HepG2 (cell line): ENCODE results near the gene LCK. TPM values are rescaled to one million over a fixed set of nuclear protein-coding genes. Genes with fewer than 3 reads are reported as not detected.

Experiments
- ATAC-seq: fragments of 200-7000 bp; cut with Tn5 transposase; 3 replicates; pipeline ENCODE4 v1.9.1; 2020; ENCODE audit warnings: mild to moderate bottlenecking, moderate library complexity
- BruUV-seq: library from RNA; stranded (reverse); fragments of 400-500 nt; replicated peaks from 2 replicates; lab custom pipeline; 2021; lab: Mats Ljungman, UMichigan
- CTCF ChIA-PET: fragments of 300-600 bp; formaldehyde crosslinking; extraction: SDS; loops from one replicate; lab custom pipeline; 2021; ENCODE audit warnings: low total read pairs, inconsistent platforms, low intra/inter-chr PET ratio; lab: Yijun Ruan, JAX
- POLR2A ChIA-PET: fragments of 350-600 bp; sonication (Branson Sonifier 250); formaldehyde crosslinking; loops from one replicate; lab custom pipeline; 2020; ENCODE audit warnings: antibody characterized with exemption, inconsistent platforms; lab: Yijun Ruan, JAX
- DNase-seq: peaks from one replicate; pipeline ENCODE4 v3.0.0-alpha.2; 2015; ENCODE audit warnings: low spot score
- FAIRE-seq: peaks from 3 replicates; lab custom pipeline; 2011; peaks lifted over from hg19 to GRCh38; lab: Jason Lieb, UNC
- H2AFZ ChIP-seq: one replicate; pipeline ENCODE4 v1.6.1; 2011; ENCODE audit warnings: low read length, inconsistent platforms
- H3K27ac ChIP-seq: fragments of 300-600 bp; 3 replicates; pipeline ENCODE4 v1.8.0; 2011; ENCODE audit warnings: mixed run types, mild to moderate bottlenecking, mixed read lengths, low read length, inconsistent platforms; ENCODE audit not compliant: insufficient read depth; ENCODE audit errors: extremely low read length
- H3K27me3 ChIP-seq, 2 experiments: fragments of 200-600 bp in 1 of 2; 2 replicates in 1 of 2; 3 replicates in 1 of 2; pipeline versions ENCODE4 v1.6.0 to v1.8.0; 2011; ENCODE audit warnings: low read length in 2 of 2, mild to moderate bottlenecking in 2 of 2, moderate library complexity in 2 of 2, inconsistent platforms in 1 of 2; ENCODE audit not compliant: insufficient read depth in 2 of 2, control insufficient read depth in 1 of 2
- H3K36me3 ChIP-seq, 2 experiments: fragments of 200-600 bp in 1 of 2; replicated peaks in 1 of 2; 2 replicates in 1 of 2; 3 replicates in 1 of 2; pipeline versions ENCODE4 v1.5.1 to v1.8.0; 2011; ENCODE audit warnings: low read length in 2 of 2, inconsistent platforms in 1 of 2; ENCODE audit not compliant: insufficient read depth in 2 of 2, control insufficient read depth in 1 of 2
- H3K4me1 ChIP-seq: 2 replicates; pipeline ENCODE4 v1.5.1; 2012; ENCODE audit warnings: low read length, inconsistent platforms; ENCODE audit not compliant: insufficient read depth
- H3K4me2 ChIP-seq: 2 replicates; pipeline ENCODE4 v1.6.0; 2011; ENCODE audit warnings: low read depth, low read length, inconsistent platforms
- H3K4me3 ChIP-seq, 3 experiments: fragments of 200-600 bp in 1 of 3; sonication (generic), shearing (Covaris generic) in 1 of 3; replicated peaks in 1 of 3; 2 replicates each; pipeline ENCODE4 v1.5.1; 2011 to 2016; ENCODE audit warnings: low read length in 3 of 3, inconsistent platforms in 2 of 3, low read depth in 2 of 3, mild to moderate bottlenecking in 2 of 3, control low read depth in 1 of 3, mixed read lengths in 1 of 3; ENCODE audit not compliant: insufficient read depth in 1 of 3
- H3K79me2 ChIP-seq: one replicate; pipeline ENCODE4 v1.6.1; 2011; ENCODE audit warnings: low read length, inconsistent platforms; ENCODE audit not compliant: insufficient read depth
- H3K9ac ChIP-seq: 2 replicates; pipeline ENCODE4 v1.6.0; 2011; ENCODE audit warnings: mild to moderate bottlenecking, low read depth, low read length, inconsistent platforms; ENCODE audit not compliant: insufficient read depth
- H3K9me3 ChIP-seq: 2 replicates; pipeline ENCODE4 v1.5.1; 2012; ENCODE audit warnings: mild to moderate bottlenecking, low read length
- H4K20me1 ChIP-seq: 2 replicates; pipeline ENCODE4 v1.6.0; 2011; ENCODE audit warnings: inconsistent platforms, mild to moderate bottlenecking, low read length, moderate library complexity; ENCODE audit not compliant: insufficient read depth
- ATAD3A ChIP-seq: sonication (generic); formaldehyde crosslinking; IDR thresholded peaks from 2 replicates; pipeline ENCODE4 v1.4.0; 2020; ENCODE audit warnings: missing genetic modification reagents
- ATF7-NPFF ChIP-seq: sonication (generic); formaldehyde crosslinking; IDR thresholded peaks from 2 replicates; pipeline ENCODE4 v1.8.1; 2023; ENCODE audit warnings: mild to moderate bottlenecking, low read depth, missing genetic modification reagents, moderate library complexity
- XRCC5 ChIP-seq: fragments of 200-400 bp; formaldehyde crosslinking; optimal IDR thresholded peaks from 2 replicates; pipeline ENCODE3; 2017; ENCODE audit warnings: mild to moderate bottlenecking, low read length
- ZFP36 ChIP-seq: fragments of 150-350 bp; IDR thresholded peaks from 2 replicates; pipeline ENCODE4 v1.6.1; 2018; ENCODE audit warnings: borderline replicate concordance, low read length, low read depth; ENCODE audit not compliant: partially characterized antibody
- ZMYM3 ChIP-seq: sonication (generic); formaldehyde crosslinking; IDR thresholded peaks from 2 replicates; pipeline ENCODE4 v1.5.1; 2020; ENCODE audit warnings: mild to moderate bottlenecking, missing genetic modification reagents
- ZNF33B ChIP-seq: sonication (generic); formaldehyde crosslinking; IDR thresholded peaks from 2 replicates; pipeline ENCODE4 v1.5.1; 2020; ENCODE audit warnings: mild to moderate bottlenecking, missing genetic modification reagents
- ZNF629 ChIP-seq: sonication (generic); formaldehyde crosslinking; conservative IDR thresholded peaks from 2 replicates; pipeline ENCODE4 v1.5.0; 2020; ENCODE audit warnings: missing genetic modification reagents
- ZNF790 ChIP-seq: sonication (generic); formaldehyde crosslinking; IDR thresholded peaks from 2 replicates; pipeline ENCODE4 v1.8.0; 2022; ENCODE audit warnings: missing genetic modification reagents, mild to moderate bottlenecking, borderline replicate concordance
- WGBS: methylation state at CpG from one replicate; pipeline ENCODE4 v1.1.6; 2017; ENCODE audit warnings: low lambda C conversion rate; 5-methylcytosine and 5-hydroxymethylcytosine counted together
- in situ Hi-C: cut with HindIII; loops from 2 replicates; pipeline ENCODE4 v1.10.0; 2017; ENCODE audit warnings: low pct_unique_long_range_greater_than_20kb; ENCODE audit not compliant: extremely low pct_ligation_motif_present
- intact Hi-C: fragments of 100-400 bp; cut with micrococcal nuclease; formaldehyde crosslinking; loops from one replicate; pipeline ENCODE4 v1.10.0; 2022; ENCODE audit not compliant: unreplicated experiment
- polyA plus RNA-seq, 8 experiments: library from polyadenylated mRNA; depleted of rRNA in 3 of 8; stranded (reverse) in 7 of 8; unstranded in 1 of 8; fragments of >200 nt; fragmentation: Illumina TruSeq in 4 of 8; extraction: Trizol in 4 of 8; gene quantifications; 2 replicates each; pipeline versions ENCODE4 v1.2.1 to v1.2.3, GENCODE V29; 2011 to 2016; ENCODE audit warnings: low read depth in 4 of 8, missing spikeins in 1 of 8, mixed read lengths in 1 of 8; ENCODE audit not compliant: insufficient read depth in 1 of 8
- total RNA-seq, 5 experiments: library from RNA; depleted of rRNA; stranded (reverse); fragments of >200 nt; fragmentation: Illumina TruSeq; extraction: Trizol; gene quantifications; 2 replicates each; pipeline ENCODE4 v1.2.3, GENCODE V29; 2016; ENCODE audit warnings: low read depth in 1 of 5
- TF ChIP-seq, protein P1 (sequence below): sonication (generic); formaldehyde crosslinking; IDR thresholded peaks from 2 replicates; pipeline ENCODE4 v1.9.0; 2021; ENCODE audit warnings: mild to moderate bottlenecking, missing genetic modification reagents

Gene LCK
- total and polyA plus RNA-seq, 2 of the 13 experiments (the other 11 are each of a cell fraction or from before 2014, with no cell fraction given): 0.93 to 1.8 TPM

DNA sequence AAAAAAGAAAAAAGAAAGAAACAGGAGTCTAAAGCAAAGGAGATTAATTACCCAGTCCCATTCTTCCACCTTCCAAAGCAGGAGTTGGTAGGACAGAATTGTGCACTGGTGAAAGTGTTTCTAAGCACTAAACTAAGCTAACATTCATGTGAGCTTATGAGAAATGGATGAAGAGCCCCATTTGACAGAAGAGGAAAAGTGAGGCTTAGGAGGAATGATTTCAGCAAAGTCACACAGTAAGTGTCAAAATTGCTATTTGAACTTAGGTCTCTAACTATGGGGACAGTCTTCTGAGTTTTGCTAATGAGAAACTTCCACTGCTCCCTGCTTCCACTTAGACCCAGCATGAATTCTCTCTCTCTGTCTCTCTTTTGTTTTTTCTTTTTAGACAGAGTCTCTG is 18.7 kb downstream of the LCK start:
- Histone ChIP-seq H3K4me3 (no peak overlapping the region), H3K27ac (no peak overlapping the region), H3K4me1 (peaks cover 45% of the 10 kb centered on the region), H2AFZ (no peak overlapping the region), H3K9me3 (no peaks in the 10 kb centered on the region), H3K36me3 (no peaks in the 10 kb centered on the region), H3K27me3 (peaks cover 0 to 5% of the 10 kb centered on the region in 2 experiments; a peak in 1 of 5 replicates), H4K20me1 (no peaks in the 10 kb centered on the region), H3K9ac (no peak overlapping the region), H3K4me2 (no peak overlapping the region), H3K79me2 (no peaks in the 10 kb centered on the region)
- ATAC-seq: no peak
- in situ Hi-C loops (no loop called here), intact Hi-C loops (no loop called here)
- CTCF ChIA-PET: no interaction called here
- DNase-seq: no peak
- no TSS peak for BruUV-seq
- FAIRE-seq: no peak
- POLR2A ChIA-PET: no interaction called here
- peak; percentile 77 for TF ChIP-seq ZNF629 (CRISPR knock-in tag)
- no peak for TF ChIP-seq ATF7-NPFF
- TF ChIP-seq ZMYM3 (CRISPR knock-in tag): 0 out of 2 replicates have a peak, but pooled peaks have one; percentile 17

DNA sequence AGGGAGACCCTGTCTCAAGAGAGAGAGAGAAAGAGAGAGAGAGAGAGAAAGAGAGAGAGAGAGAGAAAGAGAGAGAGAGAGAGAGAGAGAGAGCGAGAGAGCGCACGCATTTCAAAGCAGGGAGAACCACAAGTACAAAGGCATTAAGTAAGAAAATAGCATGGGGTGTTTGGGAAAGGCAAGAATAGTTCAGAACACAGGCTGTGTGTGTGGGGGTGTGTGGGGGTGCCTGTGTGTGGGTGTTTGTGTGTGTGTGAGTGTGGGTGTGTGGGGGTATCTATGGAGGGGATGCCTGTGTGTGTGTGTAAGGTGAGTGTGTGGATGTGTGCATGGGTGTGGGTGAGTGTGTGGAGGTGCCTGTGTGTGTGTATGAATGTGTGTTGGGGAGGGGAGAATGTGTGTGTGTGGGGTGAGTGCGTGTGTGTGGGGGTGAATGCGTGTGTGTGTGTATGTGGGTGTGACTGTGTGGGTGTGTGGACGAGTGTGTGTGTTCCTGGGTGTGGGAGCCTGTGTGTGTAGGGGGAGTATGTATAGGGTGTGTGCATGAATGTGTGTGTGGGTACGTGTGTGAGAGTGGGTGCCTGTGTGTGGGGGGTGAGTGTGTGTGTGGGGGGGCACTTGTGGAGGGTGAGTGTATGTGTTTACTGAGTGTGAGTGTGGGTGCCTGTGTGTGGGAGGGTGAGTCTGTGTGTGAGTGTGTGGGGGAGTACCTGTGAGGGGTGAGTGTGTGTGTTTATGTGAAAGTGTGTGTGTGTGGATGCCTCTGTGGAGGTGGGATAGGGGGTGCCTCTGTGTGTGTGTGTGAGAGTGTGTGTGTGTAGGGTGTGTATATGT is 21.7 kb downstream of the LCK start:
- no peak overlapping the region for H2AFZ ChIP-seq
- peaks cover 0 to 10% of the 10 kb centered on the region in 2 experiments; a peak in 1 of 5 replicates for H3K27me3 ChIP-seq
- H3K4me2 ChIP-seq: 0 out of 2 replicates have a peak overlapping the region, but pooled peaks have one; percentile 57
- no peak overlapping the region for H3K27ac ChIP-seq
- FAIRE-seq: no peak
- no peaks in the 10 kb centered on the region for H3K79me2 ChIP-seq
- H3K9ac ChIP-seq: no peak overlapping the region
- intact Hi-C loops (no loop called here), in situ Hi-C loops (no loop called here)
- no peaks in the 10 kb centered on the region for H4K20me1 ChIP-seq
- no peaks in the 10 kb centered on the region for H3K36me3 ChIP-seq
- WGBS: 38% methylated on average over 7 of the region's 7 CpGs
- CTCF ChIA-PET: no interaction called here
- no peaks in the 10 kb centered on the region for H3K9me3 ChIP-seq
- POLR2A ChIA-PET: no interaction called here
- TF ChIP-seq ZNF33B (CRISPR knock-in tag) (no peak), ZFP36 (no peak), ATAD3A (no peak), XRCC5 (no peak), ZNF790 (CRISPR knock-in tag) (no peak)
- TF ChIP-seq, protein P1, sequence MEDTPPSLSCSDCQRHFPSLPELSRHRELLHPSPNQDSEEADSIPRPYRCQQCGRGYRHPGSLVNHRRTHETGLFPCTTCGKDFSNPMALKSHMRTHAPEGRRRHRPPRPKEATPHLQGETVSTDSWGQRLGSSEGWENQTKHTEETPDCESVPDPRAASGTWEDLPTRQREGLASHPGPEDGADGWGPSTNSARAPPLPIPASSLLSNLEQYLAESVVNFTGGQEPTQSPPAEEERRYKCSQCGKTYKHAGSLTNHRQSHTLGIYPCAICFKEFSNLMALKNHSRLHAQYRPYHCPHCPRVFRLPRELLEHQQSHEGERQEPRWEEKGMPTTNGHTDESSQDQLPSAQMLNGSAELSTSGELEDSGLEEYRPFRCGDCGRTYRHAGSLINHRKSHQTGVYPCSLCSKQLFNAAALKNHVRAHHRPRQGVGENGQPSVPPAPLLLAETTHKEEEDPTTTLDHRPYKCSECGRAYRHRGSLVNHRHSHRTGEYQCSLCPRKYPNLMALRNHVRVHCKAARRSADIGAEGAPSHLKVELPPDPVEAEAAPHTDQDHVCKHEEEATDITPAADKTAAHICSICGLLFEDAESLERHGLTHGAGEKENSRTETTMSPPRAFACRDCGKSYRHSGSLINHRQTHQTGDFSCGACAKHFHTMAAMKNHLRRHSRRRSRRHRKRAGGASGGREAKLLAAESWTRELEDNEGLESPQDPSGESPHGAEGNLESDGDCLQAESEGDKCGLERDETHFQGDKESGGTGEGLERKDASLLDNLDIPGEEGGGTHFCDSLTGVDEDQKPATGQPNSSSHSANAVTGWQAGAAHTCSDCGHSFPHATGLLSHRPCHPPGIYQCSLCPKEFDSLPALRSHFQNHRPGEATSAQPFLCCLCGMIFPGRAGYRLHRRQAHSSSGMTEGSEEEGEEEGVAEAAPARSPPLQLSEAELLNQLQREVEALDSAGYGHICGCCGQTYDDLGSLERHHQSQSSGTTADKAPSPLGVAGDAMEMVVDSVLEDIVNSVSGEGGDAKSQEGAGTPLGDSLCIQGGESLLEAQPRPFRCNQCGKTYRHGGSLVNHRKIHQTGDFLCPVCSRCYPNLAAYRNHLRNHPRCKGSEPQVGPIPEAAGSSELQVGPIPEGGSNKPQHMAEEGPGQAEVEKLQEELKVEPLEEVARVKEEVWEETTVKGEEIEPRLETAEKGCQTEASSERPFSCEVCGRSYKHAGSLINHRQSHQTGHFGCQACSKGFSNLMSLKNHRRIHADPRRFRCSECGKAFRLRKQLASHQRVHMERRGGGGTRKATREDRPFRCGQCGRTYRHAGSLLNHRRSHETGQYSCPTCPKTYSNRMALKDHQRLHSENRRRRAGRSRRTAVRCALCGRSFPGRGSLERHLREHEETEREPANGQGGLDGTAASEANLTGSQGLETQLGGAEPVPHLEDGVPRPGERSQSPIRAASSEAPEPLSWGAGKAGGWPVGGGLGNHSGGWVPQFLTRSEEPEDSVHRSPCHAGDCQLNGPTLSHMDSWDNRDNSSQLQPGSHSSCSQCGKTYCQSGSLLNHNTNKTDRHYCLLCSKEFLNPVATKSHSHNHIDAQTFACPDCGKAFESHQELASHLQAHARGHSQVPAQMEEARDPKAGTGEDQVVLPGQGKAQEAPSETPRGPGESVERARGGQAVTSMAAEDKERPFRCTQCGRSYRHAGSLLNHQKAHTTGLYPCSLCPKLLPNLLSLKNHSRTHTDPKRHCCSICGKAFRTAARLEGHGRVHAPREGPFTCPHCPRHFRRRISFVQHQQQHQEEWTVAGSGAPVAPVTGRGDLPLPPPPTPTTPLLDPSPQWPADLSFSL: peak; percentile 70; the same call in 1 of the 2 replicates
- DNase-seq: no peak
- peaks cover 21% of the 10 kb centered on the region for H3K4me1 ChIP-seq
- ATAC-seq: no peak
- BruUV-seq: no TSS peak
- H3K4me3 ChIP-seq: no peak overlapping the region
